Adrenal gland (tissue), 12 donors: ENCODE data around the gene POU4F3. TPM values are rescaled to one million over a fixed set of nuclear protein-coding genes. Genes with fewer than 3 reads are reported as not detected.

ENCODE experiments used
- DNase-seq, 7 donors: peaks; one replicate each; pipeline ENCODE4 v3.0.0-alpha.2; 2019 to 2020
- H3K27ac ChIP-seq, 5 donors: fragments of 200-600 bp; sonication (generic) in 4 of 5; 1 replicate in 3 of 5; 2 replicates in 2 of 5; pipeline versions ENCODE4 v1.5.1 to v1.8.0; 2016 to 2020; ENCODE audit warnings: mild to moderate bottlenecking in 1 of 5
- H3K27me3 ChIP-seq: fragments of 200-600 bp; 2 replicates; pipeline ENCODE4 v1.8.0; 2021
- H3K36me3 ChIP-seq, 2 donors: fragments of 200-600 bp; replicated peaks in 1 of 2; 1 replicate in 1 of 2; 2 replicates in 1 of 2; pipeline versions ENCODE4 v1.5.1 to v1.8.0; 2018 to 2022
- H3K4me1 ChIP-seq, 2 donors: fragments of 200-600 bp; replicated peaks in 1 of 2; 1 replicate in 1 of 2; 2 replicates in 1 of 2; pipeline versions ENCODE4 v1.5.1 to v1.8.0; 2018 to 2021
- H3K4me3 ChIP-seq, 4 donors: fragments of 200-600 bp; sonication (generic) in 3 of 4; one replicate each; pipeline ENCODE4 v1.5.1; 2016 to 2018
- H3K9me3 ChIP-seq, 3 donors: fragments of 200-600 bp; sonication (generic) in 1 of 3; replicated peaks in 1 of 3; 1 replicate in 2 of 3; 2 replicates in 1 of 3; pipeline versions ENCODE4 v1.5.1 to v1.8.0; 2016 to 2021
- POLR2A ChIP-seq, 2 donors: fragments of 450-650 bp; IDR thresholded peaks; one replicate each; pipeline ENCODE4 v1.6.1; 2017; ENCODE audit warnings: antibody characterized with exemption in 2 of 2, mild to moderate bottlenecking in 2 of 2, moderate library complexity in 1 of 2
- WGBS, 4 donors: extraction: QIAGEN DNeasy Blood & Tissue Kit in 2 of 4; methylation state at CpG; one replicate each; pipeline versions ENCODE4 v1.1.5 to v1.1.7; 2013 to 2017; 5-methylcytosine and 5-hydroxymethylcytosine counted together
- intact Hi-C, 2 donors: fragments of 100-400 bp; cut with DNase I; formaldehyde crosslinking; loops; one replicate each; pipeline versions ENCODE4 v1.14.1 to v1.15.0; 2022 to 2023
- polyA plus RNA-seq, 3 donors: library from polyadenylated mRNA; stranded (reverse); fragments of 200-250 nt in 2 of 3; fragments of 350-450 nt in 1 of 3; fragmentation: Illumina TruSeq in 1 of 3; extraction: RNeasy Lipid Tissue Mini Kit (QIAGEN cat#74804) in 1 of 3; gene quantifications; one replicate each; pipeline ENCODE4 v1.2.3, GENCODE V29; 2013 to 2014
- total RNA-seq, 9 donors: library from RNA; depleted of rRNA in 4 of 9; stranded (reverse); fragments of >200 nt in 4 of 9; fragments of 120-200 nt in 1 of 9; fragmentation: NEBNext Ultra II Directional in 1 of 9; extraction: Animal tissue kit (Norgen Biotek cat#: 25700) in 1 of 9; gene quantifications; one replicate each; pipeline versions ENCODE4 v1.1.0 to v1.2.4, GENCODE V29; 2013 to 2023
- TF ChIP-seq, protein P1 (sequence below), 6 experiments: fragments of 450-650 bp in 4 of 6; fragments of 200-600 bp in 2 of 6; sonication (generic) in 1 of 6; IDR thresholded peaks; 1 replicate in 5 of 6; 2 replicates in 1 of 6; pipeline versions ENCODE4 v1.5.1 to v1.8.0; 2016 to 2021; ENCODE audit warnings: antibody characterized with exemption in 6 of 6, mild to moderate bottlenecking in 2 of 6, moderate library complexity in 1 of 6
- donor health status: healthy with polysubstance abuse.
- donor health status: Bipolar disorder and iron deficiency.
- donor health status: DM: yes; HTN: yes; CAD: no.
- donor health status: DM: no; HTN: no; CAD: no.
- donor health status: DM: no; HTN: no; CAD: no.
- donor health status: DM: yes; HTN: yes; CAD: no.

The POU4F3 gene
- total and polyA plus RNA-seq, 12 donors = 0.11 to 0.14 TPM; not detected in 10

DNA sequence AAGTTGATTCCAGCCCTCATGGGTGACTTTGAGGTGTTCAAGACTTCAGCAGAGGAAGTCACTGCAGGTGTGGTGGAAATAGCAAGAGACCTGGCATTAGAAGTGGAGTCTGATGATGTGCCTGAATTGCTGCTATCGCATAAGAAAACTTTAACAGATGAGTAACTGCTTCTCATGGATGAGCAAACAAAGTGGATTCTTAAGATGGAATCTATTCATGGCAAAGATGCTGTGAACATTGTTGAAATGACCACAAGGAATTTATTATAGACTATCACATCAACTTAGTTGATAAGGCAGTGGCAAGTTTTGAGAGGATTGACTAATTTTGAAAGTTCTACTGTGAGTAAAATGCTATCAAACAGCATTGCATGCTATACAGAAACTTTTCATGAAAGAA lies 17.1 kb upstream of the POU4F3 start:
- WGBS, 4 donors = 81 to 100% (median 93%) methylated on average over 1 of the region's 1 CpG
- intact Hi-C loops = no loop called here
- Histone ChIP-seq H3K27me3 (no peaks in the 10 kb centered on the region), H3K4me1 (no peaks in the 10 kb centered on the region), H3K27ac (no peak overlapping the region), H3K36me3 (no peaks in the 10 kb centered on the region), H3K9me3 (no peaks in the 10 kb centered on the region), H3K4me3 (no peak overlapping the region)
- DNase-seq = no peak
- TF ChIP-seq, protein P1, sequence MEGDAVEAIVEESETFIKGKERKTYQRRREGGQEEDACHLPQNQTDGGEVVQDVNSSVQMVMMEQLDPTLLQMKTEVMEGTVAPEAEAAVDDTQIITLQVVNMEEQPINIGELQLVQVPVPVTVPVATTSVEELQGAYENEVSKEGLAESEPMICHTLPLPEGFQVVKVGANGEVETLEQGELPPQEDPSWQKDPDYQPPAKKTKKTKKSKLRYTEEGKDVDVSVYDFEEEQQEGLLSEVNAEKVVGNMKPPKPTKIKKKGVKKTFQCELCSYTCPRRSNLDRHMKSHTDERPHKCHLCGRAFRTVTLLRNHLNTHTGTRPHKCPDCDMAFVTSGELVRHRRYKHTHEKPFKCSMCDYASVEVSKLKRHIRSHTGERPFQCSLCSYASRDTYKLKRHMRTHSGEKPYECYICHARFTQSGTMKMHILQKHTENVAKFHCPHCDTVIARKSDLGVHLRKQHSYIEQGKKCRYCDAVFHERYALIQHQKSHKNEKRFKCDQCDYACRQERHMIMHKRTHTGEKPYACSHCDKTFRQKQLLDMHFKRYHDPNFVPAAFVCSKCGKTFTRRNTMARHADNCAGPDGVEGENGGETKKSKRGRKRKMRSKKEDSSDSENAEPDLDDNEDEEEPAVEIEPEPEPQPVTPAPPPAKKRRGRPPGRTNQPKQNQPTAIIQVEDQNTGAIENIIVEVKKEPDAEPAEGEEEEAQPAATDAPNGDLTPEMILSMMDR (IDR thresholded peaks at IDR 0.05) = no peak
- no peak for TF ChIP-seq POLR2A (IDR thresholded peaks at IDR 0.05)

DNA sequence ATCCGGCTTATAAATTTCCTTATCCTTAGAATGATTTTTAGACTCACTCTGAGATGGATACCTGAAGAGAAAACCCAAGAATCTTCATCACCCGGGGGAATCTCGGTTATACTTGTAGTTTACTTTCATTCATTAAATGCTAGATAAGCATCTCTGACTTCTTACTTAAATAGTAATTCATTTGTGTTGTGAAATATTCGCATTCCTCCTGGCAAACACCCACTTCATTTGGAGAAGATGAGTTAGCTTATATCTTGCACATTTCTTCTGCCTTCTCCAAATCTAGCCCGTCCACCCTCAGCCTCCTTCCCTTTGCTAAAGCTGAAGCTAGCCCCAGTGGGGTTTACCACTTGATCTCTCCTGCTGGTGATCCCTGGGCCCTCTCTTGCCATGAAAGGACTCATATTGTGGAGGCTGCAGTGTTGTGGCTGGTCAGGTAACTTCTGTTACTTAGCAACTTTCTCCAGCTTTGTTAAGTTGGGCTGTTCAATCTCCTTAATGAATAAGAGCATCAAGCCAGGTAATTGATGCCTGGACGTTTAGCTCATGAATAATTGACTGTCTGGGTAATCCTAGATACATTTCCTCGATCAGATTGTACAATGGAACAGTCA lies 11.3 kb upstream of the POU4F3 start:
- H3K27ac ChIP-seq = no peak overlapping the region
- H3K4me1 ChIP-seq = no peaks in the 10 kb centered on the region
- intact Hi-C loops = no loop called here
- no peaks in the 10 kb centered on the region for H3K9me3 ChIP-seq
- H3K27me3 ChIP-seq = peaks cover under 1% of the 10 kb centered on the region
- no peak for TF ChIP-seq POLR2A (IDR thresholded peaks at IDR 0.05)
- TF ChIP-seq, protein P1 (IDR thresholded peaks at IDR 0.05) = no peak
- no peak for DNase-seq
- no peak overlapping the region for H3K4me3 ChIP-seq
- no peaks in the 10 kb centered on the region for H3K36me3 ChIP-seq
- WGBS, 4 donors = 62 to 70% (median 68%) methylated on average over 7 of the region's 7 CpGs

DNA sequence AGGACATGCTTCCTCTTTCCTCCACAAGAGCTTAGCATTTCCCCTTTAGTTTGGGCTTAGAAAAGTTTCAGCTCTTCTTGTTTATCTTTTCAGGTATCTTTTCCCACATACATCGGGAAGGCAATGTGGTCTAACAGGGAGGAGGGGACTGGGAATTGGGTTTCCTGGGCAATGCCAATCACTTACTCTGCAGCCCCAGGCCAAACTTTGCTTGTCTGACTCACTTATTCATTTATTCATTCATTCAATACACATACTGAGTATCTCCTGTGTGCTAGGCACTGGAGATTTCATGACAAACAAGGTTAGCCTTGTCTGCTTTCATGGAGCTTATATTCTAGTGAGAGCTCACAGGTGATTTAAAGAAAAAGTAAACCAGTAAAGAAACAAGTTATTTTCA lies 10.7 kb upstream of the POU4F3 start:
- 48 to 74% (median 67%) methylated on average over 1 of the region's 1 CpG for WGBS, 4 donors
- intact Hi-C loops = no loop called here
- H3K4me3 ChIP-seq = no peak overlapping the region
- no peak for DNase-seq
- no peaks in the 10 kb centered on the region for H3K36me3 ChIP-seq
- no peaks in the 10 kb centered on the region for H3K4me1 ChIP-seq
- TF ChIP-seq POLR2A (IDR thresholded peaks at IDR 0.05) = no peak
- TF ChIP-seq, protein P1 (IDR thresholded peaks at IDR 0.05) = no peak
- no peaks in the 10 kb centered on the region for H3K9me3 ChIP-seq
- peaks cover 4% of the 10 kb centered on the region for H3K27me3 ChIP-seq
- H3K27ac ChIP-seq = no peak overlapping the region

DNA sequence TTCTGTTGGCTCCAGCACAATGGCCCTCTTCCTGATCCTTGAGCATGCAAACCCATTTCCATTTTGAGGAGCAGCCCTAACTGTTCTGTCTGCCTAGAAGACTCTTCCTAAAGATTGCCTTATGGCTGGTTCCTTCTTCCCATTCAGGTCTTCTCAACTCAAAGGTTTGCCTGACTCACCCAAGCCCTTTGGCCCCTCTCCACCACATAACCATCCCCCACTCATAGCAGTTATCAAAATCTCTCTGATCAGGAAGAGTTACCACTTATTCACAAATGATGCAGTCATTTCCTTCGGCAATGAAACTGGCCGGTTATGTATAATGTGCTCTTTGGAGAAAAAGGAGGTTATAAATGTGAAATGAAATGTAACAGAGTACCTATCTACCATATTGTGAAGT lies 8.9 kb upstream of the POU4F3 start:
- DNase-seq = no peak
- no peaks in the 10 kb centered on the region for H3K9me3 ChIP-seq
- no peaks in the 10 kb centered on the region for H3K36me3 ChIP-seq
- H3K27ac ChIP-seq = no peak overlapping the region
- H3K27me3 ChIP-seq = peaks cover 15% of the 10 kb centered on the region
- no peak for TF ChIP-seq POLR2A (IDR thresholded peaks at IDR 0.05)
- TF ChIP-seq, protein P1 (IDR thresholded peaks at IDR 0.05) = no peak
- WGBS, 4 donors = 81 to 96% (median 87%) methylated on average over 2 of the region's 2 CpGs
- intact Hi-C loops = no loop called here
- no peak overlapping the region for H3K4me3 ChIP-seq
- no peaks in the 10 kb centered on the region for H3K4me1 ChIP-seq
